ENCODE measurements around the gene FBXL15.

The FBXL15 gene, protein sequence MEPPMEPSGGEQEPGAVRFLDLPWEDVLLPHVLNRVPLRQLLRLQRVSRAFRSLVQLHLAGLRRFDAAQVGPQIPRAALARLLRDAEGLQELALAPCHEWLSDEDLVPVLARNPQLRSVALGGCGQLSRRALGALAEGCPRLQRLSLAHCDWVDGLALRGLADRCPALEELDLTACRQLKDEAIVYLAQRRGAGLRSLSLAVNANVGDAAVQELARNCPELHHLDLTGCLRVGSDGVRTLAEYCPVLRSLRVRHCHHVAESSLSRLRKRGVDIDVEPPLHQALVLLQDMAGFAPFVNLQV

DNA sequence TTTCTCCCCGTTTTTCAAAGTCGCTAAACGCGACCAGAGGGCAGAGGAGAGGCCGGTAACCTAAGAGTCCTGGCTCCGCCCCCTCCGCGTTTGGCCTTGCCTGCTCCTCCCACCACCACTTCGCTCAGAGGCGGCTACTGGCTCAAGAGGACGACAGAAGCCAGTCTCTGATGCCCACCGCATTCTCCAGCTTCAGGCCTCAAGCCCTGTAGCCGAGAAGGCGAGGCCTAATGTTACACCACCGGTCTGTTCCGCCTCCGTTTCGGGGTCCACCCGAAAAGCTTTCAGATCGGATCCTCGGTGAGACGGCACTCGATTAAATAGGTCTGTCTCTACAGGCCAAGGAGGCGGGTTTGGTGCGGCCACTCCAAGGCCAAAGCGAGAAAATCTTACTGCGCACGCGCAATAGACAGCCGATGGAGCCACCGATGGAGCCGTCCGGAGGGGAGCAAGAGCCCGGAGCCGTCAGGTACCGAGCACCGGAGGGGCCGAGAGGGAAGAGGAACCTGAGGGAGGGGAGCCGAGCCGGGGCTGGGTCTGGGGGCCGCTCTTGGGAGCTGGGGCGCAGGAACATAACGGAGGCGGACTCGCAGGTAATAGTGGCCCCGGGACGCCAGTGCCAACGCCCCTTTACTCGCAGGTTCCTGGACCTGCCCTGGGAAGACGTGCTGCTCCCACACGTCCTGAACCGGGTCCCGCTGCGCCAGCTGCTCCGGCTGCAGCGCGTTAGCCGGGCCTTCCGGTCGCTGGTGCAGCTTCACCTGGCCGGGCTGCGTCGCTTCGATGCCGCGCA lies at the start of gene FBXL15:
Gene FBXL15 (plus strand): TSS at position 123 of the 793 bp plus-strand sequence. CDS start 294 bp downstream, at position 417.
- DNase-seq, result peak; percentile 96 to 97

DNA sequence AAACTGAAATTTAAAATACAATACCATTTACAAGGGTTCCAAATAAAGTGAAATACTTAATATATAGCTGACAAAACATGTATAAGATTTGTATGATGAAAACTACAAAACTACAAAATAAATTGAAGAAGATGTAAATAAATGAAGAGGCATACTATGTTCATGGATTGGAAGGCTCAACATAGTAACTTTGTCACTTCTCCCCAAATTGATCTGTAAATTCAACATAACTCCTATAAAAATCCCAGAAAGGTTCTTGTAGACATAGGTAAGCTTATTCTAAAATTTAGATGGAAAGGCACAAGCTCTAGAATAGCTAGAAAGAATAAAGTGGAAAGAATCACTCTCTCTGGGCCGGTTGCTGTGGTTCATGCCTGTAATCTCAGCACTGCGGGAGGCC lies 49.3 kb upstream of the FBXL15 start:
- no peak for DNase-seq

DNA sequence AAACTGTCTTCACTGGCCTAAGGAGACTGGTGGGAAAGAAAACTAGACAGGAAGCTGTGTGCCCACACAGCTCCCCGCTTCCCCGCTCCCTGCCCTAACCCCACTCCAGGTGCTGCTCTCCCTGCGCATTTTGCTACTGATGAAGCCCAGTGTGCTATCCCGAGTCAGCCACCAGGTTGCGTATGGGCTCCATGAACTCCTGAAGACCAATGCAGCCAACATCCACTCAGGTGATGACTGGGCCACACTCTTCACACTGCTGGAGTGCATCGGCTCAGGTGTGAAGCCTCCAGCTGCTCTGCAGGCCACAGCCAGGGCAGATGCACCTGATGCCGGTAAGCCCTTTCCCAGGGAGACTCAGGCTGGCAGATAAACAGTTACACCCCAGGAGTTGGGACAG lies 45.4 kb upstream of the FBXL15 start:
- no peak for DNase-seq

- DNase-seq, result no peak
Measured at GRCh38 chr10:102375867-102376266, 44.8 kb upstream of the FBXL15 start.

GRCh38 chr10:102376901-102377300 lies 43.7 kb upstream of the FBXL15 start:
- DNase-seq, result no peak

DNA sequence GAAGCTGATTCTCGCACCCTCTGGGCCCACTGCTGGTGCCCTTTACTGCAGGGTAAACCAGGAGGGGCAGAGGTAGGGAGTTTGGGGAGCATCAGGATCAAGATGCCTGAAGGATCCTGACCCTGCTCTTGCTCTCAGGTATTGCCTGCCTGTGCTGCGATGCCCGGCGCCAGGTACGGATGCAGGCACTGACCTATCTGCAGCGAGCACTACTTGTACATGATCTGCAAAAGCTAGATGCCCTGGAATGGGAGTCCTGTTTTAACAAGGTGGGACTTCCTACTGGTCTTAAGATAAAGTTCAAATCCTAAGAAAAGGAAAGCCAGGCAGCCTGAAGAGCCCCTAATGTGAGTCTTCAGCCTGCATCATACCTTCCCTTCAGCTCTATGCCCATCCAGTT lies 41.3 kb upstream of the FBXL15 start:
- no peak for DNase-seq

GRCh38 chr10:102381983-102382382 lies 38.7 kb upstream of the FBXL15 start:
- DNase-seq, result no peak

- DNase-seq, result no peak
Measured at GRCh38 chr10:102382871-102383270, 37.8 kb upstream of the FBXL15 start.

DNA sequence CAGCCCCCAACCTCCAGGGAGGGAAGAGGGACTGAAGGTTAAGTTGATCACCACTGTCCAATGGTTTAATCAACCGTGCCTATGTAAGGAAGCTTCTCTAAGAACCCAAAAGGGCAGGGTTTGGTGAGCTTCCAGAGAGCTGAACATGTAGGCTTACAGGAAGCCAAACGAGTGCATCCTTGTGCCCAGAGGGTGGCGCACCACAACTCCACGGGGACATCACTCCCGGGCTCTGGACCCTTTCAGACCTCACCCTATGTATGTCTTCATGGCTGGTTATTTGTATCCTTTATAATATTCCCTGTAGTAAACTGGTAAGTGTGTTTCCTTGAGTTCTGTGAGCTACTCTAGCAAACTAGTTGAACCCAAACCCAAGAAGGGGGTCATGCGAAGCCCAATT lies 36.6 kb upstream of the FBXL15 start:
- peak in 1 of 2 donors; percentile 11 for DNase-seq

DNA sequence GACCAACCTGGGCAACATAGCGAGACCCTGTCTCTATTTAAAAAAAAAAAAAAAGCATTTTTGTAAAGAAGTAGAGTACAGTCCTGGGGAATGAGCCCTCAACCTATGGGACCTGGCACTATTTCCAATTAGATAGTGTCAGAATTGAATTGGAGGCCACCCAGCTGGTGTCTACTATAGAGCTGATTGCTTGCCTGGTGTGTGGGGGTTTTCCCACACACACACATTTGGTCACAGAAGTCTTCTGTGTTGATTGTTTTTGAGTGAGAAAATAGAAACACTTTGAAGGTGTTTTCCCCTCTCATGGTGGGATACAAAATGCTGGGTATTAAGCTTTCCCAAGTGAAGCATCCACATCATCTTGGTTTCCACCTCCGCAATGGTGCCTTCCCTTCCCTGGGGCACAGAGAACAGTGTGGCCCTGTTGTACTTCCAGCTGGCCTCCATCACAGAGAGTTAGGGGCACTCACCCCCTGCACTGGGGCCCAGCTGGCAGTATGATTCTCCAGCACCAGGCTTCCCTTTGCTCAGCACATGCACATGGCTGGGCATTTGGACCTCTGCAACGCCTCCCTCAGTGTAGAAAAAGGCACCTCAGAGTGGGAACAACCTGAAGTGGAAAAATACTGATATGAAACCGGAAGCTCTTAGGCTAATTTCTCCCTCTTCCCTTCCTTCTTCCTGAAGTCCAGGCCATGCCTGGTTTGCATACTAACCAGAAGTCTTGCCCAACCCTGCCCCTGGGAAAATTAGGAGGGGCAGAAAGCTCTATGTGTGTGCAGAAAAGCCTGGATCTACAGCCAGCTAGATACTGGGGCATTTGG lies 35.8 kb upstream of the FBXL15 start:
- no peak for DNase-seq

DNA sequence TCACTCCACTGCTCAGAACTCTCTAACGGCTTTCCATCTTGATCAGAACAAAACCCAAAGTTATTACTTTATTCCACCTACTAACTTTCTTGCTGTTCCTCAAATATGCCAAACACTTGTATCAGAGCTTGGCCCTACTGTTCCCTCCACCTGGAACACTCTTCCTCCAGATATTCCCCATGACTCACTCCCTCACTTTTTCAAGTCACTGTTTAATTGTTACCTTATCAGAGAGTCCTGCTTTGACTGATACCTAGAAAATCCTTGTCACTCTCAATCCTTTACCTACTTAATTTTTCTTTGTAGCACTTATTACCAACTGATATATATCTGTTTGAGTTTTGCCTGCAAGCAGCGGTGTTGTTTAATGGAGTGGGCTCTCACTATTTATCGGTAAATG lies 30.7 kb upstream of the FBXL15 start:
- no peak for DNase-seq

DNA sequence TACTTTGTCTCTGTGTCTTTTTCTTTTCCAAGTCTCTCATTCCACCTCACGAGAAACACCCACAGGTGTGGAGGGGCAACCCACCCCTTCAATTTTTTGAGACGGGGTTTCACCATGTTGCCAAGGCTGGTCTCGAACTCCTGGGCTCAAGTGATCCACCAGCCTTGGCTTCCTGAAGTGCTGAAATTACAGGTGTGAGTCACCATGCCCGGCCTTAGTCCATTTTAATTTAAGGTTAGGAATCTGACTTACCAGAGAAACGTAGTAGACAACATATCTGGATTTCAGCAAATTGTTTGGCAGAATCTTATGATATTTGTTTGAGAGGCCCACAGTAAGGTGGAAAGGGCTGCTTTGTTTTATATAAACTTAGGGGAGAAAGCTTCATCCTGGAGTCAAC lies 28.3 kb upstream of the FBXL15 start:
- no peak for DNase-seq

GRCh38 chr10:102393411-102394078 lies 27.1 kb upstream of the FBXL15 start:
- no peak for DNase-seq

- DNase-seq, result peak; percentile 98 to 99
Measured at GRCh38 chr10:102394079-102394800, 26.4 kb upstream of the FBXL15 start.

GRCh38 chr10:102394801-102395399 lies 25.7 kb upstream of the FBXL15 start:
- DNase-seq, result peak; percentile 61 to 69

- peak; percentile 92 to 94 for DNase-seq
Measured at GRCh38 chr10:102395400-102396316, 25.0 kb upstream of the FBXL15 start, which contains the start of gene NFKB2. TSS of gene NFKB2 (plus strand) at chr10:102395705. CDS start at chr10:102395960, 255 bp downstream.

- DNase-seq, result peak in 1 of 2 donors; percentile 27
Measured at GRCh38 chr10:102396317-102396650, 24.4 kb upstream of the FBXL15 start.

- no peak for DNase-seq
Measured at GRCh38 chr10:102396730-102397151, 23.9 kb upstream of the FBXL15 start.

- no peak for DNase-seq
Measured at GRCh38 chr10:102397222-102398171, 23.1 kb upstream of the FBXL15 start.

Data from stimulated activated CD4-positive, alpha-beta T cell treated with anti-CD3 and anti-CD28 coated beads, Interleukin-2, amount 100 ng/mL, for 24 hours (primary cell).